22Rv1 (cell line): ENCODE results near the gene DDX31.

ENCODE experiments used
- H3K27ac ChIP-seq: fragments of 450-650 bp; 2 replicates; pipeline ENCODE4 v1.5.1; 2017
- CTCF ChIP-seq: fragments of 450-650 bp; IDR thresholded peaks from 2 replicates; pipeline ENCODE4 v1.5.1; 2017; ENCODE audit warnings: mild to moderate bottlenecking
- ZFX ChIP-seq: fragments of 450-650 bp; IDR thresholded peaks from 2 replicates; pipeline ENCODE4 v1.6.1; 2017; ENCODE audit warnings: antibody characterized with exemption, borderline replicate concordance

Gene DDX31

GRCh38 chr9:132591751-132592314, 78.0 kb downstream of the DDX31 start:
- no peak overlapping the region for H3K27ac ChIP-seq
- TF ChIP-seq ZFX (no peak), CTCF (no peak)

- H3K27ac ChIP-seq, result no peak overlapping the region
- TF ChIP-seq ZFX (no peak), CTCF (no peak)
Observed at GRCh38 chr9:132591244-132591643, 78.5 kb downstream of the DDX31 start.

GRCh38 chr9:132590318-132591182, 79.2 kb downstream of the DDX31 start:
- no peak for TF ChIP-seq ZFX
- no peak for TF ChIP-seq CTCF
- no peak overlapping the region for H3K27ac ChIP-seq

- TF ChIP-seq CTCF (no peak), ZFX (no peak)
- no peak overlapping the region for H3K27ac ChIP-seq
Observed at GRCh38 chr9:132590037-132590317, 79.8 kb downstream of the DDX31 start.

GRCh38 chr9:132589148-132590036, 80.4 kb downstream of the DDX31 start:
- TF ChIP-seq ZFX (no peak), CTCF (no peak)
- H3K27ac ChIP-seq, result no peak overlapping the region

GRCh38 chr9:132588501-132589147, 81.2 kb downstream of the DDX31 start:
- H3K27ac ChIP-seq, result no peak overlapping the region
- TF ChIP-seq CTCF (no peak), ZFX (no peak)
